Mucosa of descending colon (tissue), 3 donors: Measurements from ENCODE around the gene PBX4. TPM values are rescaled to one million over a fixed set of nuclear protein-coding genes. Genes with fewer than 3 reads are reported as not detected.
A peak's percentile ranks its signal among the peaks of the same experiment; 100 is the strongest.

ENCODE experiments used
- ATAC-seq: fragments of 200-7000 bp; cut with Tn5 transposase; one replicate; pipeline ENCODE4 v1.9.1; 2020; ENCODE audit warnings: mild to moderate bottlenecking, moderate library complexity
- DNase-seq, 3 donors: peaks; one replicate each; pipeline ENCODE4 v3.0.0-alpha.2; 2020
- H3K36me3 ChIP-seq: fragments of 200-600 bp; one replicate; pipeline ENCODE4 v1.8.0; 2021; ENCODE audit warnings: low read depth, mild to moderate bottlenecking
- H3K4me1 ChIP-seq: fragments of 200-600 bp; one replicate; pipeline ENCODE4 v1.8.0; 2021; ENCODE audit warnings: low read depth, mild to moderate bottlenecking
- H3K4me3 ChIP-seq: fragments of 200-600 bp; one replicate; pipeline ENCODE4 v1.8.0; 2021; ENCODE audit warnings: mild to moderate bottlenecking
- H3K9me3 ChIP-seq: fragments of 200-600 bp; one replicate; pipeline ENCODE4 v1.8.0; 2021; ENCODE audit warnings: mild to moderate bottlenecking
- CTCF ChIP-seq: fragments of 200-600 bp; IDR thresholded peaks from one replicate; pipeline ENCODE4 v1.8.0; 2022; ENCODE audit warnings: antibody characterized with exemption, mild to moderate bottlenecking
- intact Hi-C, 2 donors: fragments of 100-400 bp; cut with DNase I in 1 of 2; cut with micrococcal nuclease in 1 of 2; formaldehyde crosslinking; loops; one replicate each; pipeline versions ENCODE4 v1.11.0 to v1.11.1; 2022; cut with DNase I, micrococcal nuclease
- total RNA-seq, 3 donors: library from RNA; stranded (reverse); fragmentation: NEBNext Ultra II Directional in 2 of 3; extraction: Animal tissue kit (Norgen Biotek cat#: 25700) in 2 of 3; gene quantifications; one replicate each; pipeline versions ENCODE4 v1.2.1 to v1.2.4, GENCODE V29; 2021 to 2023
- donor health status: DM: no; HTN: no; CAD: no; lungs with moderate emphysema.
- donor health status: DM: no; HTN: no; CAD: no.
- donor health status: DM: no; HTN: yes; CAD: no.

Gene PBX4
- total RNA-seq, 3 donors from 2014 or later = 2.8 to 6.2 (median 4.6) TPM

- ATAC-seq (no peak), DNase-seq (no peak)
- no peaks in the 10 kb centered on the region for H3K9me3 ChIP-seq
- TF ChIP-seq CTCF = no peak
- no peaks in the 10 kb centered on the region for H3K4me1 ChIP-seq
- H3K36me3 ChIP-seq = no peaks in the 10 kb centered on the region
- H3K4me3 ChIP-seq = no peak overlapping the region
- intact Hi-C loops = no loop called here
Measured at GRCh38 chr19:19524053-19524452, 94.4 kb downstream of the PBX4 start.

- no peak overlapping the region for H3K4me3 ChIP-seq
- intact Hi-C loops = no loop called here
Measured at GRCh38 chr19:19523177-19523576, 95.3 kb downstream of the PBX4 start.

GRCh38 chr19:19520989-19521388 is 97.5 kb downstream of the PBX4 start:
- Histone ChIP-seq H3K36me3 (no peaks in the 10 kb centered on the region), H3K4me3 (no peak overlapping the region), H3K9me3 (no peaks in the 10 kb centered on the region), H3K4me1 (peaks cover 10% of the 10 kb centered on the region)
- no peak for TF ChIP-seq CTCF
- DNase-seq (no peak), ATAC-seq (no peak)
- intact Hi-C loops = no loop called here

More at GRCh38 chr19:19523177-19523576, 95.3 kb downstream of the PBX4 start:
- Histone ChIP-seq H3K9me3 (no peaks in the 10 kb centered on the region), H3K36me3 (no peaks in the 10 kb centered on the region), H3K4me1 (peaks cover 3% of the 10 kb centered on the region)
- TF ChIP-seq CTCF = no peak
- ATAC-seq = no peak
- no peak for DNase-seq

GRCh38 chr19:19517235-19517619 is 101.3 kb downstream of the PBX4 start:
- ATAC-seq (no peak), DNase-seq (no peak)
- no peak overlapping the region for H3K4me3 ChIP-seq
- intact Hi-C loops = no loop called here
- TF ChIP-seq CTCF = no peak
- H3K36me3 ChIP-seq = no peaks in the 10 kb centered on the region
- H3K9me3 ChIP-seq = no peaks in the 10 kb centered on the region
- H3K4me1 ChIP-seq = peaks cover 16% of the 10 kb centered on the region

GRCh38 chr19:19515642-19516519 is 102.6 kb downstream of the PBX4 start, which contains the start of gene NDUFA13:
Gene NDUFA13 (plus strand): TSS chr19:19516225. CDS start chr19:19516239, 14 bp downstream.
- no peaks in the 10 kb centered on the region for H3K9me3 ChIP-seq
- peak within 1 kb of the TSS; percentile 59 for H3K4me3 ChIP-seq
- no peaks in the 10 kb centered on the region for H3K36me3 ChIP-seq
- ATAC-seq (peak; percentile 96), DNase-seq (peak; percentile 93 to 98 (median 97))
- TF ChIP-seq CTCF = no peak
- peaks cover 19% of the 10 kb centered on the region for H3K4me1 ChIP-seq
- intact Hi-C loops = no loop called here
